ENCODE data around the gene CDC42BPA.

CDC42BPA gene

DNA sequence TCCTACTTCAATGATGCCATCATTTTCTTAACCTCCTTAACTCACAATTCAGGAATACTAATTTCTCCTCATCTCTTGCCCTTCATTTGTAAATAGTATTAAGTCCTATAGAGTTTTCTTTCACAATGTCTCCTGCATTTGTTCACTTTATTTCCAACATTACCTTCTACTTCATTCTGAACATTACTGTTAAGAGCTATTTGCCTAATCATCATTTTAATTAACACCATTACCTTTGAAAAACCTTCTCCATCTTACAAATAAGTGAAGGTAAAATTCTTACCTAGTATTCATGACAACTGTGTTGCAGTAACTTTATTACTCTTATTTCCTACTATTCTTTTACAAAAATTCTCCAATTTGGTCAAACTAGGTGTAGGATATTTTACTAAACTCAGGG is 240.5 kb downstream of the CDC42BPA start:
- no peak for ATAC-seq
- TF ChIP-seq, protein P1, sequence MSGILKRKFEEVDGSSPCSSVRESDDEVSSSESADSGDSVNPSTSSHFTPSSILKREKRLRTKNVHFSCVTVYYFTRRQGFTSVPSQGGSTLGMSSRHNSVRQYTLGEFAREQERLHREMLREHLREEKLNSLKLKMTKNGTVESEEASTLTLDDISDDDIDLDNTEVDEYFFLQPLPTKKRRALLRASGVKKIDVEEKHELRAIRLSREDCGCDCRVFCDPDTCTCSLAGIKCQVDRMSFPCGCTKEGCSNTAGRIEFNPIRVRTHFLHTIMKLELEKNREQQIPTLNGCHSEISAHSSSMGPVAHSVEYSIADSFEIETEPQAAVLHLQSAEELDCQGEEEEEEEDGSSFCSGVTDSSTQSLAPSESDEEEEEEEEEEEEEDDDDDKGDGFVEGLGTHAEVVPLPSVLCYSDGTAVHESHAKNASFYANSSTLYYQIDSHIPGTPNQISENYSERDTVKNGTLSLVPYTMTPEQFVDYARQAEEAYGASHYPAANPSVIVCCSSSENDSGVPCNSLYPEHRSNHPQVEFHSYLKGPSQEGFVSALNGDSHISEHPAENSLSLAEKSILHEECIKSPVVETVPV (CRISPR knock-in tag; IDR thresholded peaks at IDR 0.05) = no peak
- TF ChIP-seq TCF4 (CRISPR knock-in tag; IDR thresholded peaks at IDR 0.05; ENCODE audit: borderline replicate concordance) (no peak), ZNF70 (CRISPR knock-in tag; IDR thresholded peaks at IDR 0.05) (no peak), RARB (CRISPR knock-in tag; IDR thresholded peaks at IDR 0.05) (no peak), ISL1 (CRISPR knock-in tag; IDR thresholded peaks at IDR 0.05) (no peak), ZNF565 (CRISPR knock-in tag; conservative IDR thresholded peaks at IDR 0.05; ENCODE audit: low read depth) (no peak), TOX (CRISPR knock-in tag; IDR thresholded peaks at IDR 0.05; ENCODE audit: borderline replicate concordance) (no peak), OSR1 (CRISPR knock-in tag; IDR thresholded peaks at IDR 0.05) (no peak), ZFP30 (CRISPR knock-in tag; IDR thresholded peaks at IDR 0.05) (no peak), ESRRG (CRISPR knock-in tag; IDR thresholded peaks at IDR 0.05) (no peak), ZNF8 (CRISPR knock-in tag; IDR thresholded peaks at IDR 0.05) (no peak), PPARA (CRISPR knock-in tag; IDR thresholded peaks at IDR 0.05; ENCODE audit: borderline replicate concordance) (no peak), ZC3H10 (CRISPR knock-in tag; IDR thresholded peaks at IDR 0.05) (no peak), CSDC2 (CRISPR knock-in tag; IDR thresholded peaks at IDR 0.05) (no peak)
- TF ChIP-seq, protein P2, sequence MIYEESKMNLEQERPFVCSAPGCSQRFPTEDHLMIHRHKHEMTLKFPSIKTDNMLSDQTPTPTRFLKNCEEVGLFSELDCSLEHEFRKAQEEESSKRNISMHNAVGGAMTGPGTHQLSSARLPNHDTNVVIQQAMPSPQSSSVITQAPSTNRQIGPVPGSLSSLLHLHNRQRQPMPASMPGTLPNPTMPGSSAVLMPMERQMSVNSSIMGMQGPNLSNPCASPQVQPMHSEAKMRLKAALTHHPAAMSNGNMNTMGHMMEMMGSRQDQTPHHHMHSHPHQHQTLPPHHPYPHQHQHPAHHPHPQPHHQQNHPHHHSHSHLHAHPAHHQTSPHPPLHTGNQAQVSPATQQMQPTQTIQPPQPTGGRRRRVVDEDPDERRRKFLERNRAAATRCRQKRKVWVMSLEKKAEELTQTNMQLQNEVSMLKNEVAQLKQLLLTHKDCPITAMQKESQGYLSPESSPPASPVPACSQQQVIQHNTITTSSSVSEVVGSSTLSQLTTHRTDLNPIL (CRISPR knock-in tag; IDR thresholded peaks at IDR 0.05; ENCODE audit: low read depth) = no peak
- TF ChIP-seq, protein P3, sequence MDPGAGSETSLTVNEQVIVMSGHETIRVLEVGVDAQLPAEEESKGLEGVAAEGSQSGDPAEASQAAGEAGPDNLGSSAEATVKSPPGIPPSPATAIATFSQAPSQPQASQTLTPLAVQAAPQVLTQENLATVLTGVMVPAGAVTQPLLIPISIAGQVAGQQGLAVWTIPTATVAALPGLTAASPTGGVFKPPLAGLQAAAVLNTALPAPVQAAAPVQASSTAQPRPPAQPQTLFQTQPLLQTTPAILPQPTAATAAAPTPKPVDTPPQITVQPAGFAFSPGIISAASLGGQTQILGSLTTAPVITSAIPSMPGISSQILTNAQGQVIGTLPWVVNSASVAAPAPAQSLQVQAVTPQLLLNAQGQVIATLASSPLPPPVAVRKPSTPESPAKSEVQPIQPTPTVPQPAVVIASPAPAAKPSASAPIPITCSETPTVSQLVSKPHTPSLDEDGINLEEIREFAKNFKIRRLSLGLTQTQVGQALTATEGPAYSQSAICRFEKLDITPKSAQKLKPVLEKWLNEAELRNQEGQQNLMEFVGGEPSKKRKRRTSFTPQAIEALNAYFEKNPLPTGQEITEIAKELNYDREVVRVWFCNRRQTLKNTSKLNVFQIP (CRISPR knock-in tag; IDR thresholded peaks at IDR 0.05; ENCODE audit: borderline replicate concordance, low read depth) = no peak
- TF ChIP-seq, protein P4, sequence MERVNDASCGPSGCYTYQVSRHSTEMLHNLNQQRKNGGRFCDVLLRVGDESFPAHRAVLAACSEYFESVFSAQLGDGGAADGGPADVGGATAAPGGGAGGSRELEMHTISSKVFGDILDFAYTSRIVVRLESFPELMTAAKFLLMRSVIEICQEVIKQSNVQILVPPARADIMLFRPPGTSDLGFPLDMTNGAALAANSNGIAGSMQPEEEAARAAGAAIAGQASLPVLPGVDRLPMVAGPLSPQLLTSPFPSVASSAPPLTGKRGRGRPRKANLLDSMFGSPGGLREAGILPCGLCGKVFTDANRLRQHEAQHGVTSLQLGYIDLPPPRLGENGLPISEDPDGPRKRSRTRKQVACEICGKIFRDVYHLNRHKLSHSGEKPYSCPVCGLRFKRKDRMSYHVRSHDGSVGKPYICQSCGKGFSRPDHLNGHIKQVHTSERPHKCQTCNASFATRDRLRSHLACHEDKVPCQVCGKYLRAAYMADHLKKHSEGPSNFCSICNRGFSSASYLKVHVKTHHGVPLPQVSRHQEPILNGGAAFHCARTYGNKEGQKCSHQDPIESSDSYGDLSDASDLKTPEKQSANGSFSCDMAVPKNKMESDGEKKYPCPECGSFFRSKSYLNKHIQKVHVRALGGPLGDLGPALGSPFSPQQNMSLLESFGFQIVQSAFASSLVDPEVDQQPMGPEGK (CRISPR knock-in tag; IDR thresholded peaks at IDR 0.05; ENCODE audit: borderline replicate concordance) = no peak

DNA sequence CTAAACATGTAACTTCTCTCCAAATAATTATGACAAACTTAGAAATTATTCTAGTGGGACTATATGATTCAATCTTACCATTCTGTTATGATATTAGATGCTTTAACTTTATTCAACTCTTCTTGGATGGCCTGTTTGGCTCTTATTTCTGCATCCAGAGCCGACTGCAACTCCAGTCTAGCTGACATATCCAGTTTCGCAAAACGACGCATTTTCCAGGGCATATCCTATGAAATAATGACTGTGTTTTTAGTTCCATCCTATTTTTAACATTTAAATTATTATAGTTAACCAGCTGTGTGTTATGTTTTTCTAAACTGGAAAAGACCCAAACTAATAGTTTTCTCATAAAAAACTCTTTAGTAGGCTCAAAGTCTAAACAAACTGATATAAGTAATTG is 244.5 kb downstream of the CDC42BPA start:
- TF ChIP-seq BACH2 (CRISPR knock-in tag; IDR thresholded peaks at IDR 0.05; ENCODE audit: borderline replicate concordance) (no peak), ZC3H10 (CRISPR knock-in tag; IDR thresholded peaks at IDR 0.05) (no peak), CSDC2 (CRISPR knock-in tag; IDR thresholded peaks at IDR 0.05) (no peak), ZFP30 (CRISPR knock-in tag; IDR thresholded peaks at IDR 0.05) (no peak), ISL1 (CRISPR knock-in tag; IDR thresholded peaks at IDR 0.05) (no peak), ZNF565 (CRISPR knock-in tag; conservative IDR thresholded peaks at IDR 0.05; ENCODE audit: low read depth) (no peak), ZFP3 (CRISPR knock-in tag; IDR thresholded peaks at IDR 0.05) (no peak), ZNF8 (CRISPR knock-in tag; IDR thresholded peaks at IDR 0.05) (no peak), ESRRG (CRISPR knock-in tag; IDR thresholded peaks at IDR 0.05) (no peak), OSR1 (CRISPR knock-in tag; IDR thresholded peaks at IDR 0.05) (no peak), TCF4 (CRISPR knock-in tag; IDR thresholded peaks at IDR 0.05; ENCODE audit: borderline replicate concordance) (no peak), SNAI2 (CRISPR knock-in tag; IDR thresholded peaks at IDR 0.05) (no peak), GLIS3 (CRISPR knock-in tag; IDR thresholded peaks at IDR 0.05) (no peak)
- TF ChIP-seq, protein P1 (CRISPR knock-in tag; IDR thresholded peaks at IDR 0.05) = no peak
- TF ChIP-seq, protein P5, sequence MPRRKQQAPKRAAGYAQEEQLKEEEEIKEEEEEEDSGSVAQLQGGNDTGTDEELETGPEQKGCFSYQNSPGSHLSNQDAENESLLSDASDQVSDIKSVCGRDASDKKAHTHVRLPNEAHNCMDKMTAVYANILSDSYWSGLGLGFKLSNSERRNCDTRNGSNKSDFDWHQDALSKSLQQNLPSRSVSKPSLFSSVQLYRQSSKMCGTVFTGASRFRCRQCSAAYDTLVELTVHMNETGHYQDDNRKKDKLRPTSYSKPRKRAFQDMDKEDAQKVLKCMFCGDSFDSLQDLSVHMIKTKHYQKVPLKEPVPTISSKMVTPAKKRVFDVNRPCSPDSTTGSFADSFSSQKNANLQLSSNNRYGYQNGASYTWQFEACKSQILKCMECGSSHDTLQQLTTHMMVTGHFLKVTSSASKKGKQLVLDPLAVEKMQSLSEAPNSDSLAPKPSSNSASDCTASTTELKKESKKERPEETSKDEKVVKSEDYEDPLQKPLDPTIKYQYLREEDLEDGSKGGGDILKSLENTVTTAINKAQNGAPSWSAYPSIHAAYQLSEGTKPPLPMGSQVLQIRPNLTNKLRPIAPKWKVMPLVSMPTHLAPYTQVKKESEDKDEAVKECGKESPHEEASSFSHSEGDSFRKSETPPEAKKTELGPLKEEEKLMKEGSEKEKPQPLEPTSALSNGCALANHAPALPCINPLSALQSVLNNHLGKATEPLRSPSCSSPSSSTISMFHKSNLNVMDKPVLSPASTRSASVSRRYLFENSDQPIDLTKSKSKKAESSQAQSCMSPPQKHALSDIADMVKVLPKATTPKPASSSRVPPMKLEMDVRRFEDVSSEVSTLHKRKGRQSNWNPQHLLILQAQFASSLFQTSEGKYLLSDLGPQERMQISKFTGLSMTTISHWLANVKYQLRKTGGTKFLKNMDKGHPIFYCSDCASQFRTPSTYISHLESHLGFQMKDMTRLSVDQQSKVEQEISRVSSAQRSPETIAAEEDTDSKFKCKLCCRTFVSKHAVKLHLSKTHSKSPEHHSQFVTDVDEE (CRISPR knock-in tag; IDR thresholded peaks at IDR 0.05) = no peak
- ATAC-seq = no peak
